Left ventricle myocardium inferior (tissue), 1 donor: Measurements from ENCODE around the gene P2RX6. TPM values are rescaled to one million over a fixed set of nuclear protein-coding genes. Genes with fewer than 3 reads are reported as not detected.
A peak's percentile ranks its signal among the peaks of the same experiment; 100 is the strongest.
"Not testable (repeated sequence)": the region's sequence is repeated elsewhere in the genome, so short reads cannot be mapped to it uniquely, and the experiment has no call there.

Experiments
- DNase-seq: peaks from one replicate; pipeline ENCODE4 v3.0.0-alpha.2; 2020
- H3K27ac ChIP-seq: fragments of 200-600 bp; replicated peaks from 2 replicates; pipeline ENCODE4 v1.8.0; 2021
- H3K27me3 ChIP-seq: fragments of 200-600 bp; 2 replicates; pipeline ENCODE4 v1.8.0; 2021; ENCODE audit warnings: low read depth
- H3K36me3 ChIP-seq: fragments of 200-600 bp; 2 replicates; pipeline ENCODE4 v1.8.0; 2021
- H3K4me1 ChIP-seq: fragments of 200-600 bp; 2 replicates; pipeline ENCODE4 v1.8.0; 2021
- H3K4me3 ChIP-seq: fragments of 200-600 bp; 2 replicates; pipeline ENCODE4 v1.8.0; 2021; ENCODE audit warnings: mild to moderate bottlenecking, moderate library complexity
- H3K9me3 ChIP-seq: fragments of 200-600 bp; replicated peaks from 2 replicates; pipeline ENCODE4 v1.8.0; 2021
- CTCF ChIP-seq: fragments of 200-600 bp; IDR thresholded peaks from 2 replicates; pipeline ENCODE4 v1.8.0; 2021; ENCODE audit warnings: antibody characterized with exemption, mild to moderate bottlenecking, borderline replicate concordance
- intact Hi-C: fragments of 100-400 bp; cut with micrococcal nuclease; formaldehyde crosslinking; loops from one replicate; pipeline ENCODE4 v1.11.0; 2022
- total RNA-seq: library from RNA; stranded (reverse); fragmentation: NEBNext Ultra II Directional; extraction: Animal tissue kit (Norgen Biotek cat#: 25700); gene quantifications from one replicate; pipeline ENCODE4 v1.2.1, GENCODE V29; 2021
- donor health status: DM: no; HTN: yes; CAD: no; lungs with severe emphysema.

The P2RX6 gene
- total RNA-seq, 1 donor from 2014 or later, result 3.5 TPM

- DNase-seq, result no peak
- no peak for TF ChIP-seq CTCF
- H3K4me3 ChIP-seq, result peak within 1 kb of the TSS; percentile 59
- H3K27me3 ChIP-seq, result peaks cover 56% of the 10 kb centered on the region
- no peak within 1 kb of the TSS for H3K27ac ChIP-seq
- H3K9me3 ChIP-seq, result no peaks in the 10 kb centered on the region
- H3K36me3 ChIP-seq, result no peaks in the 10 kb centered on the region
- intact Hi-C loops, result no loop called here
- peaks cover 14% of the 10 kb centered on the region for H3K4me1 ChIP-seq
Observed at GRCh38 chr22:21032037-21032867, 17.3 kb downstream of the P2RX6 start, which contains the start of gene SLC7A4. SLC7A4 (minus strand) TSS chr22:21032561; CDS start chr22:21031812, 749 bp downstream.

GRCh38 chr22:21032868-21033688, 18.1 kb downstream of the P2RX6 start:
- H3K4me1 ChIP-seq, result peaks cover 14% of the 10 kb centered on the region
- H3K36me3 ChIP-seq, result no peaks in the 10 kb centered on the region
- intact Hi-C loops, result no loop called here
- H3K4me3 ChIP-seq, result peak overlapping the region; percentile 59
- no peaks in the 10 kb centered on the region for H3K9me3 ChIP-seq
- no peak for TF ChIP-seq CTCF
- DNase-seq, result no peak
- peaks cover 56% of the 10 kb centered on the region for H3K27me3 ChIP-seq
- no peak overlapping the region for H3K27ac ChIP-seq

- TF ChIP-seq CTCF, result no peak
- Histone ChIP-seq H3K4me3 (no peak overlapping the region), H3K9me3 (no peaks in the 10 kb centered on the region), H3K4me1 (peaks cover 21% of the 10 kb centered on the region), H3K36me3 (no peaks in the 10 kb centered on the region), H3K27me3 (peaks cover 51% of the 10 kb centered on the region), H3K27ac (no peak overlapping the region)
- DNase-seq, result no peak
- intact Hi-C loops, result no loop called here
Observed at GRCh38 chr22:21033895-21034294, 18.9 kb downstream of the P2RX6 start.

- no peak for DNase-seq
- TF ChIP-seq CTCF, result no peak
- Histone ChIP-seq H3K4me3 (no peak overlapping the region), H3K9me3 (no peaks in the 10 kb centered on the region), H3K4me1 (peaks cover 21% of the 10 kb centered on the region), H3K27me3 (peaks cover 40% of the 10 kb centered on the region), H3K36me3 (no peaks in the 10 kb centered on the region), H3K27ac (no peak overlapping the region)
- intact Hi-C loops, result no loop called here
Observed at GRCh38 chr22:21034989-21035388, 20.0 kb downstream of the P2RX6 start.

GRCh38 chr22:21038405-21038804, 23.4 kb downstream of the P2RX6 start:
- Histone ChIP-seq H3K4me1 (peaks cover 11% of the 10 kb centered on the region), H3K4me3 (no peak overlapping the region), H3K9me3 (no peaks in the 10 kb centered on the region), H3K36me3 (no peaks in the 10 kb centered on the region), H3K27ac (peak overlapping the region; percentile 61), H3K27me3 (peaks cover 11% of the 10 kb centered on the region)
- TF ChIP-seq CTCF, result no peak
- no peak for DNase-seq
- intact Hi-C loops, result no loop called here

GRCh38 chr22:21039158-21039557, 24.2 kb downstream of the P2RX6 start:
- H3K27me3 ChIP-seq, intact Hi-C loops, H3K9me3 ChIP-seq, DNase-seq, H3K36me3 ChIP-seq, H3K4me3 ChIP-seq: not testable (repeated sequence)
- H3K27ac ChIP-seq, result peak overlapping the region; percentile 61
- H3K4me1 ChIP-seq, result peaks cover 12% of the 10 kb centered on the region
